ENCODE results near the gene ETV4. TPM values are rescaled to one million over a fixed set of nuclear protein-coding genes. Genes with fewer than 3 reads are reported as not detected.

The ETV4 gene
- total RNA-seq, 1 donor from 2014 or later = 63.9 TPM

GRCh38 chr17:43587647-43588046 is 41.5 kb upstream of the ETV4 start:
- TF ChIP-seq CTCF (conservative IDR thresholded peaks at IDR 0.05; ENCODE audit: low read depth, low read length) = no peak
- no peak overlapping the region for H3K4me3 ChIP-seq (ENCODE audit: low read depth, low read length)
- no peak for DNase-seq (ENCODE audit: low read depth)

GRCh38 chr17:43584666-43585102 is 38.5 kb upstream of the ETV4 start:
- DNase-seq (ENCODE audit: low read depth) = no peak
- no peak overlapping the region for H3K4me3 ChIP-seq (ENCODE audit: low read depth, low read length)
- no peak for TF ChIP-seq CTCF (conservative IDR thresholded peaks at IDR 0.05; ENCODE audit: low read depth, low read length)

DNA sequence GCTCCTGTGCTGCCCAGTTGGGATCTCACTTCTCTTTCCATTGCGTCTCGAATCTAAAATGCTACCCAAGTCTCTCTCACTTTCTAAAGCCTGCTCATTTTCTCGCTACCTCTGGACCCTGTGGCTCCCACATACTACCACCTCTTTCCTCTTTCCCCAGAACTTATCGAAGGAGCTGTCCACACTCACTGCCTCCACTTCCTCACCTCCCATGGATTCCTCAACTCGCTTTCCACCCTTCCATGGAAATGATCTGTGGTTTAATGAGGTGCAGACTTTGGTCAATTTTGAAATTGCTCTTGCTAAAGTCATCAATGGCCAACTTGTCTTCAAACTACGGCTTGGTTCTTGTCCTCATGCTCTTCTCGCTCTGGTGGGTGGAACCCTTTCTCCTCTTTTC is 37.2 kb upstream of the ETV4 start:
- no peak for TF ChIP-seq CTCF (conservative IDR thresholded peaks at IDR 0.05; ENCODE audit: low read depth, low read length)
- H3K4me3 ChIP-seq (ENCODE audit: low read depth, low read length) = no peak overlapping the region
- DNase-seq (ENCODE audit: low read depth) = no peak

DNA sequence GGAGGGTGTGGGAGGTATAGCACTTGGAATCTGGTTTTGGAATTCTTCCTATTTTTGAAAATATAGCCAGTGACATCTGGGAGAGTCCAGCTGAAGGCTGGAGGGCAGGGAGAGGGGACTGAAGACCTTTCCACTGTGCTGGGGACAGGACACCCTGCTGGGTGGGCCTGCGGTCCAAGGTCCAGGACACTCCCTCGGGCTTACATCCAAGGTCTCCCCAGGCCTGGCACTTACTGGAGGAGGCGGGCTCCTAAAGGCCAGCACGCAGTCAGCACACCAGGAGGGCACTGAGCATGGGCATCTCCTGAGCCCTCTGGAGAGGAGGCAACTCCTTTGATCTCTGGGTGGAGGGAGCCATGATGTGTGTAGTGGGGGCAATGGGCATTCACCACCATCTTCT is 35.5 kb upstream of the ETV4 start:
- TF ChIP-seq CTCF (conservative IDR thresholded peaks at IDR 0.05; ENCODE audit: low read depth, low read length) = no peak
- DNase-seq (ENCODE audit: low read depth) = no peak
- no peak overlapping the region for H3K4me3 ChIP-seq (ENCODE audit: low read depth, low read length)

- no peak for TF ChIP-seq CTCF (conservative IDR thresholded peaks at IDR 0.05; ENCODE audit: low read depth, low read length)
- no peak overlapping the region for H3K4me3 ChIP-seq (ENCODE audit: low read depth, low read length)
- DNase-seq (ENCODE audit: low read depth) = no peak
These were observed 35.0 kb upstream of the ETV4 start for GRCh38 chr17:43581130-43581529.

DNA sequence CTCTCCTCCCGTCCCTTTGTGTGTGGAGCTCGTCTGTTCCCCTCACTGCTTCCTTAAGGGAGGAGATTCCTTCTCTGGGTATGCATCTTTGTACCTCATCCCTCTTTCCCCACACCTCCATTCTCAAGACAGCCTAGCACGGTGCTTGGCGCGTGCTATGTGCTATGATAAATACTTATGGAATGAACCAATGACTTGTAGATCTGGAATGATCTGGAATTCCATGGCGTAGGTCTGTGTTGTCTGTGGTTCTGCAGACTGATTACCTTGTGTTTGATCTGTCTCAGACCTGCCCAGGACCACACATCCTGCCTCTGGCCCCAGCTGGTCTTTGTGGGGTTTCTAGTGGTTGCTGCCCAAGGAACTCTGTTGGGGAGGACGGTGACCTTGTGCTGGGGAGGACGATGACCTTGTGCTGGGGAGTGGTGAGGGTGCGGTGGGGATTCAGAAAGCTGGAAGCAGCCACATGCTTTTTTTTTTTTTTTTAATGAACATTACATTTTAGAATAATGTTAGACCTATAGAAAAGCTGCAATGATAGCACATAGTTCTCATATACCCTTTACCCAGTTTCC is 33.5 kb upstream of the ETV4 start:
- TF ChIP-seq CTCF (conservative IDR thresholded peaks at IDR 0.05; ENCODE audit: low read depth, low read length) = no peak
- DNase-seq (ENCODE audit: low read depth) = peak; percentile 80
- no peak overlapping the region for H3K4me3 ChIP-seq (ENCODE audit: low read depth, low read length)
